COR-L47 (cell line): ENCODE data around the gene CCDC171.

Source experiments
- DNase-seq: peaks from one replicate; lab custom pipeline; 2025; lab: John Stamatoyannopoulos, UW

CCDC171 gene

GRCh38 chr9:16001856-16002255 is 449.0 kb downstream of the CCDC171 start:
- no peak for DNase-seq

- DNase-seq = no peak
Observed at GRCh38 chr9:16002816-16003215, 450.0 kb downstream of the CCDC171 start.

GRCh38 chr9:16003785-16004184 is 450.9 kb downstream of the CCDC171 start:
- peak; percentile 91 for DNase-seq

GRCh38 chr9:16004613-16005012 is 451.8 kb downstream of the CCDC171 start:
- DNase-seq = no peak

GRCh38 chr9:16010221-16010620 is 457.4 kb downstream of the CCDC171 start:
- no peak for DNase-seq

- no peak for DNase-seq
Observed at GRCh38 chr9:16012621-16013020, 459.8 kb downstream of the CCDC171 start.

- no peak for DNase-seq
Observed at GRCh38 chr9:16013366-16013765, 460.5 kb downstream of the CCDC171 start.

- no peak for DNase-seq
Observed at GRCh38 chr9:16013826-16014225, 461.0 kb downstream of the CCDC171 start.

- DNase-seq = no peak
Observed at GRCh38 chr9:16022228-16022627, 469.4 kb downstream of the CCDC171 start.

- DNase-seq = no peak
Observed at GRCh38 chr9:16023446-16023845, 470.6 kb downstream of the CCDC171 start.
